RPMI7951 (cell line): Measurements from ENCODE around the gene ACP1. TPM values are rescaled to one million over a fixed set of nuclear protein-coding genes. Genes with fewer than 3 reads are reported as not detected.

Source experiments
- DNase-seq: peaks from one replicate; pipeline ENCODE4 v3.0.0-alpha.2; 2012; ENCODE audit warnings: low read depth
- total RNA-seq: library from RNA; depleted of rRNA; stranded (reverse); fragments of >200 nt; shearing (Covaris generic); gene quantifications from 2 replicates; pipeline ENCODE4 v1.2.3, GENCODE V29; 2014

ACP1 gene
- total RNA-seq, 1 experiment from 2014 or later: 206 TPM

GRCh38 chr2:280650-281110, 15.9 kb downstream of the ACP1 start:
- no peak for DNase-seq

GRCh38 chr2:281381-281780, 16.6 kb downstream of the ACP1 start:
- DNase-seq: no peak

- no peak for DNase-seq
These were observed 17.9 kb downstream of the ACP1 start for GRCh38 chr2:282371-283263.

GRCh38 chr2:283996-284794, 19.4 kb downstream of the ACP1 start:
- no peak for DNase-seq

- DNase-seq: no peak
These were observed 20.2 kb downstream of the ACP1 start for GRCh38 chr2:284896-285492.

- no peak for DNase-seq
These were observed 20.8 kb downstream of the ACP1 start for GRCh38 chr2:285531-285930.

- no peak for DNase-seq
These were observed 21.3 kb downstream of the ACP1 start for GRCh38 chr2:286035-286434.

GRCh38 chr2:286774-287392, 22.1 kb downstream of the ACP1 start:
- DNase-seq: no peak

- peak; percentile 31 for DNase-seq
These were observed 22.7 kb downstream of the ACP1 start for GRCh38 chr2:287471-287885.

GRCh38 chr2:287911-288757, 23.4 kb downstream of the ACP1 start, which contains the start of gene ALKAL2:
ALKAL2 (minus strand) TSS chr2:288091; CDS start chr2:287835, 256 bp downstream.
- no peak for DNase-seq

- DNase-seq: no peak
These were observed 24.1 kb downstream of the ACP1 start for GRCh38 chr2:288758-289361.

- no peak for DNase-seq
These were observed 24.8 kb downstream of the ACP1 start for GRCh38 chr2:289362-290089.

- DNase-seq: peak; percentile 66
These were observed 25.5 kb downstream of the ACP1 start for GRCh38 chr2:290090-290722.

- no peak for DNase-seq
These were observed 30.3 kb downstream of the ACP1 start for GRCh38 chr2:295090-295489.

GRCh38 chr2:296354-296753, 31.6 kb downstream of the ACP1 start:
- no peak for DNase-seq

- no peak for DNase-seq
These were observed 40.6 kb downstream of the ACP1 start for GRCh38 chr2:305366-305765.

- DNase-seq: no peak
These were observed 44.6 kb downstream of the ACP1 start for GRCh38 chr2:309148-309953.

GRCh38 chr2:309954-310510, 45.3 kb downstream of the ACP1 start:
- DNase-seq: no peak
